CD4-positive, alpha-beta T cell treated with Interferon alpha-2 for 1 hour (primary cell): ENCODE measurements around the gene INAVA.

Experiments
- DNase-seq, 2 donors: peaks; one replicate each; pipeline ENCODE4 v3.0.0-alpha.2; 2020 to 2022

The INAVA gene

DNA sequence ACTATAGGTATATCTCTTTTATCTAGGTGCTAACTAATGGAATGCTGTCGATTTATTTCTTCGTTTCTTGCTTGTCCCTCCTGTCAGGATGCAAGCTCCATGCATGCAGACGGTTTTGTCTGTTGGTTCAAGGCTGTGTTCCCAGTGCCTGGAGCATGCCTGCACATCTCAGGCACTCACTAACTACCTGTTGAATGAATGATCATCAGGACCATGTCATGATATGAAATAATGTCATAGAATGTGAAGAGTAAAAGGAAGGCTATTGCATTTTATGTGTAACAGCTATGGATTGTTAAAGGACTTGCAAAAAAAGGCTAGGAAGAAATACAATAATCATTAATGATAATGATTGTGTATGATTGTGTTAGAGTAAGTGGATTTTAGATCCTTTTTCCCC lies 17.7 kb upstream of the INAVA start:
- DNase-seq = no peak

DNA sequence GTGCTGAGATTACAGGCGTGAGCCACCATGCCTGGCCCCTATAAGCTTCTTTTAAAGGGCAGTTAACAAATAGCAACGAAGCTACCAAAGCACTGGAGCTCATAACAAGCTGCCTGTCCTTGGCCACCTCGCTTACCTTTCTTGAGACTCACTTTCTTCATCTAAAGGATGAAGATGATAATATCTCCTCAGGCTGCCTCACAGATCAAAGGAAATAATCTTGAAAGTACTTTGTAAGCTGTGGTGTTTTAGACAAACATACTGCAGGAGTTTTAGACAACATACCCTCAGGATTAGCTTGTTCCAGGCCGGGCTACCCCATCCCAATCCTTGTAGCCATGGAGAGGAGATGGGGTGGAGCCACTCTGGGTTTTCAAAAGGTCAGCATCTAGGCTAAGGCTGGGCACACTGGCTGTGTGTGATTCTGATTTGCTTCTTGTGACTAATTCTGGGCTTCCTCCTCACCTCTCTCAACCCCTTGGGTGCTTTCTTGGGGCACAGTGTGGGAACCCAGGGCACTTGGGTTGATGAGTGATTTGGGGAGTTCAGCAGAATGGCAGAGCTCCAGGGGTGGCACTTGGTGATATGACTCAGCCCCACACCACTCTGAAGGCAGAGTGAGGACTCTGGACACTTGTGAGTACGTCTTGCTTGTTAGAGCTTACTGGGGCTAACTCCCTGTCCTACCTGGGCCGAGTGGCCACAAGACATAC lies 16.7 kb upstream of the INAVA start:
- no peak for DNase-seq

DNA sequence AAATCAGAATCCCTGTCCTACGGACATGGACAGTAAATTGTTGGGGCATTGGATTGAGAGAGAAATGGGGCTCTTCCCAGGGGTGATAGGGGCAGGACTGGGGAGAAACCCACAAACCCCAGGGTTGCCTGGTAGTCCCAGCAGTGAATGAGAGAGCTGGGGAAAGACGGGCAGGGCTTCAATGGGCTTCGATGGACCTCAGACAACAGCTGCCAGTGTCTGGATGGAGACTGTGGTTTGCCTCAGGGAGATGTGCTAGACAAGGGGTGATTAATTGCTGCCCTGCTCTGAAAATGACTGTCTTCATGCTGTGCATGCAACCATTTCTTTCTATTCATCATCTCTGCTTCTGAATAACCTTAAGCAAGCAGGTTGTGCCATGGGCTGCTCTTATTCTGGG lies 14.5 kb upstream of the INAVA start:
- no peak for DNase-seq

DNA sequence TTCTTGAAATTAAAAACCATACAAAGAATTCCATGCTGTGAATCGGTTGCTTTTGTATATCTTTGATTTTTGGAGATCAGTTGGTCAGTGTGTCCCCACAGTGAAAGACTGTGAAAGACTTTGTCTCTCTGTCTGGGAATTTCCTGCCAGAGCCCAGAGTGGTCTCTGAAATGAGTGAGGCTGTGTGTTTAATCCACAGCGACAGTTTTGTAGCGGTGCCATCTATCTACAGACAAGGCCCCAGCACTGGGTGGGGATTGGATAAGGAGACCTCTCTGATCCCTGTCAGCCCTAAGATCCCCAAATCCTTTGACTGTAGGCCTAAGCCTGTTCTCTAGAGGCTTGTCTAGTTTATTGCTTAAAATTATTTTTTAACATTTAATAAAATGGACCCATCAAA lies 11.6 kb upstream of the INAVA start:
- DNase-seq = no peak

DNA sequence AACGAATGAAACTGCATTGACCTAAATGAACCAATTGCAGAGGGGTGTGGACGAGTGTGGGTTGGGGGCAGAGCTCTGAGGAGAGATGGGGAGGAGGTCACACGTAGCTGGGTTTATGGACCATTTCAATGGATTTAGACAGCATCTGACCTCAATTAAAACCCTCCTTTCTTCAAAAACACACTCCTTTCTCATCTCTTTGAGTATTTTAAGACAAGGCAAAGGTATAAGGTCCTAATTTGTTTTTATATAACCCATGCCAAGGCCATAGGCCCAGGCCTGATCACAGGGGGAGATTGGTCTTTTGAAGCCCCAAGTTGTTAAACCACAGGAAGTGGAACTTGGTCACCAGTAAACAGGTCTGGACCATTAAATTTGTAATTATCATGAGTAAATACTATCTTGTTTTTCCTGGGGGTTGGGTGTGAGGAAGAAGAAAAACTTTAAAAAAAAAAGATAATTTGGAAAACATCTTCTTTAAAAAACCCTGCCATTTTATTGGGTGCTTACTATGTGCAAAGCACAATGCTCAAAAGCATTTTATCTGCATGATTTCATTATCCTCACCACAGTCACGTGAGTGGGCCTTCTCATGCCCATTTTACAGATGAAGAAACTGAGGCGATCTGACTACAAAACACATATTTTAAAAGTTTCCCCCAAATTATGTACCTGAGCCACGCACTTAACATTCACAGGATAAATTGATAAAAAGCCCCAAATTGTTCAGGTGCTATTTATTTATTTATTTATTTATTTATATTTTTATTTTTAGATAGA lies 8.9 kb upstream of the INAVA start:
- DNase-seq = no peak

DNA sequence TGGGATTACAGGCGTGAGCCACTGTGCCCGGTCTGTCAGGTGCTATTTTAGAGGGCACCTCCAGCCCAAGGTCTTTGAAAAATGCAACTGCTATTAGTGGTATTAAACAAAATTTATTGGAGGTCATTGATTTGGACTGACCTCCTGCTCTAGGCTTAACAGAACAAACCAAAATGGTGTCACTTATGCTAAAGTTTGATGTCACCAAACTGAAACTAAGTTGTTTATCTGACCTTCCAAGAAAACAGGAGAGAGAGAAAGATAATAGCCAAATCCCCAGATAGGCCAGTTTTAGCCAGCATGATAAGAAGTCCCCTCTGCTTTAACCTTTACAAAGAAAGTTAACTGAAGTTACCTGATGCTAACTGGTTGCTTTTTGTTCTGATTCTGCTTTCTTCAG lies 8.1 kb upstream of the INAVA start:
- DNase-seq = no peak

DNA sequence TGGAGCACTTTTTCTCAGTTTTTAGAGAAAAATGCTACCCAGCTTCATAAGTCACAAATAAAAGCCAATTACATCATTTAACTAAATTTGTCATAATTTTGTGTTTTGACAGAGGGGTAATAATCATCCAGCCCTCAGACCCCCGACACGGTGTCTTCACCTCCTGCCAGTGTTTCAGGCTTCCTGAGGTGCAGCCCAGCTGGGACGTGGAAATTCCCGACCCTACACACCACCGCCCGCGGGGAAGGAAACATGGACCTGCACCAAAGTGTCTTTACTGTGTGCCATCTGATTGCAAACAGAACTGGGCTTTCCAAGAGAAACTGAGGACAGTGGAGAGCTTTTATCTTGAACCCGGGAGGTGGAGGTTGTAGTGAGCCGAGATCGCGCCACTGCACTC lies 7.7 kb upstream of the INAVA start:
- DNase-seq = no peak

DNA sequence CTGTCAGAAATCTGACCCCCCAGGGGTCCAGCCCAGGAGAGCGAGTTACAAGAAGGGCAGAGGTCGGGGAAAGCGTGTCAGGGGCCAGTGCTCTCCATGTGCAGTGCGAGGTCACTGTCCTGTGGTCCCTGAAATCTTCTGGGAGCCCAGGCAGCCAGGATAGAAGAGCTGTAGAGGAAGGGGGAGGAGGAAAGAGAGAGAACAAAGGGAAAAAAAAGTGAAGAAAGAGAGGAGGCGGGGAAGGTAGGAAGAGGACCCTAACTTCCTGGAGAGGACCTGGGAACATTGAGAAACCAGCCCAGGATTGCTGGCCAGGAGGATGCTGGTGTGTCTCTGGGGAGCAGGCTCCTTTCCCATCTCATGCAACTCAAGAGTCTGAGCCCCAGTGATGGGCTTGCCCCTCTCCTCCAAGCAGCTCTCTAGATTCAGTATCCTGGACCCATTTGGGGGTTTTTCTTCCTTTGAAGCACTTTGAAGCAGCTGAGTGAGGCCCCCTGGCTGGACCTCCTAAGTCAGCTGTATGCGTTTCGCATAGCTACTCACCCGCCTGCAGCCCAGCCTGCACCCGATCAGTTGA lies 6.8 kb upstream of the INAVA start:
- no peak for DNase-seq

DNA sequence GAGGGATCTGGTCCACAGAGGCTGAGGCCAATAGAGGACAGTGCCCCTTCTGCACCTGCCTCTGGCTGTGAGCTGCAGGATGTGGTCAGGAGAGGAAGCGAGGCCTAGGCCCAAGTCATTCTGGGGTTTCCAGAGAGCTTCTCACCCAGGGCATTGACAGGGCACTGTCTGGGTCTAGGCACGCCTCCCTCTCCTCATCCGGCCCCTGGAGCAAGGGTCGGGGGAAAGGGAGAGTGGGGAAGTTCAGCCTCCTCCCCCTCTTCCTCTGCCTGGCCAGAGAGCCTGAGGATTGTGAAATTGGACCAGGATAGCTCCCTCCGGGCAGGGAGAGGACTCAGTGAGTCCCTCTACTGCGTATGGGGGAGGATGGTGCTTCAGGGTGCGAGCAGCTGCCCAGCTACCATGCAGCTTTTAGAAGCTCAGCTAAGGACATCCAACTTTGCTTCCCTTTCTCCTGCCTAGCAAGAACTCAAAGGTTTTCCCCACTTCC lies 6.3 kb upstream of the INAVA start:
- DNase-seq = peak; percentile 69 to 78

DNA sequence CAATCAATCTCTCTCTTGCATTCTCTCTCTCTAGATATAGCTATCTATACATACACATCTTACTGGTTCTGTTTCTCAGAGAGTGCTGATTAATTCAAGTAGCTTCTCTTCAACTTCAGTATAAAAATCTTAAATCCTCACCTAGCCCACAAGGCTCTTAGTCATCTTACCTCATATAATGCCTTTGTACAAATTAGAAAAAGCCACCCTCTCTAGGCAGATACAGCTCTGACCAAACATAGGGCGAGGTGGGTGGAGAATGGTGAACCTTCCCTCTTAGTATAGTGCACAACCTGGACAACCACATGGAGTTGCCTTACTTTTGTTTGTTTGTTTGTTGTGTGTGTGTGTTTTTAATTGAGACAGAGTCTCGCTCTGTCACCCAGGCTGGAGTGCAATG lies 5.1 kb upstream of the INAVA start:
- no peak for DNase-seq

DNA sequence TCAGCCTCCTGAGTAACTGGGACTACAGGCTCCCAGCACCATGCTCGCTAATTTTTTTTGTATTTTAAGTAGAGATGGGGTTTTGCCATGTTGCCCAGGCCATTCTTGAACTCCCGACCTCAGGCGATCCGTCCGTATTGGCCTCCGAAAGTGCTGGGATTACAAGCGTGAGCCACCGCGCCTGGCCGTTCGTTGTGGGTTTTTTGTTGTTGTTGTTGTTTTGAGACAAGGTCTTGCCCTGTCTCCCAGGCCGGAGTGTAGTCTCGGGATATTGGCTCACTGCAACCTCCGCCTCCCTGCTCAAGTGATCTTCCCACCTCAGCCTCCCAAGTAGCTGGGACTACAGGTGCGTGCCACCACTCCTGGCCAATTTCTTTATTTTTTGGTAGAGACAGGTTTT lies 4.7 kb upstream of the INAVA start:
- DNase-seq = no peak

DNA sequence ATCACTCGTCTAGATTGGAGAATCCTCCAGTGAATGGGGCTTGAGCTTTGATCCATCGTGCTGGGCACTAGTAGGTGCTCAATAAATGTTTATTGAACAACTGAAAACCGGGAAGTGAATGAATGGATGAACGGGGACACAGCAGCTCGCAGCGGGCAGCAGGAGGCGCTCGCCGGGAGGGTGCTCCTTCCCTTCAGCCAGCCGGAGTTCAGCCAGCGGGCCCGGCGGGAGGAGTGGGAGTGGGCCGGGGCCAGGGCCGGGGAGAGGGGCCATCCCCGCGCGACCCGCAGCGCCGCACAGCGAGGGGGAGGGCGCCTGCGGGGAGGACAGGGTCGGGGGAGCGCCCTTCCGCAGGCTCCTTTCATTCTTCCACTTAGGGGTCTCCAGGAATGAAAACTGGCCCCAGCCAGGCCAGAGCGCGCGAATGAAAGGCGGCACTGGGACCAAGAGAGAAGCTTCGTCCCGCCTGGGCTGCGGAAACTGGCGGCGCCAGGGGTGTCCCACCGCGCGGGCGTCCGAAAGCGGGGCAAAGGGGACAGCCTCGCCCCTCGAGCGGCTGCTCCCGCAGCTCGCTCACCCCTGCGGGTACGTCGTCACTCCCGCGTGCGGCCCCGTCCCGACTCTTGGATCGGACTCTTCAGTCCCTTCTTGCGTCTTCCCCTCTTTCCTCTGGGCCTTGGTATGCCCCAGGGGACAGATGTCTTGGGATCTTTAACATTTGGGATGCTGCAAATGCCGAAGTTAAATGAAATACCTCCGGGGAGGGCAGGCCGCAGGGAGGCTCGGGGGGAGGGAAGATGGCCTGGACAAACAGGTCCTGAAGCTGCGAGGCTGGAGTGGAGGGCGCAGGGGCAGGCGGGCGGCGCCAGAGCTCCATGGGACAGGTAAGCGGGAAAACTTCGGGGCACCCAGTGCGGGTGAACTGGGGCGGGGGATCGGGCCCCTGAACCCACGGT lies 3.6 kb upstream of the INAVA start:
- no peak for DNase-seq

DNA sequence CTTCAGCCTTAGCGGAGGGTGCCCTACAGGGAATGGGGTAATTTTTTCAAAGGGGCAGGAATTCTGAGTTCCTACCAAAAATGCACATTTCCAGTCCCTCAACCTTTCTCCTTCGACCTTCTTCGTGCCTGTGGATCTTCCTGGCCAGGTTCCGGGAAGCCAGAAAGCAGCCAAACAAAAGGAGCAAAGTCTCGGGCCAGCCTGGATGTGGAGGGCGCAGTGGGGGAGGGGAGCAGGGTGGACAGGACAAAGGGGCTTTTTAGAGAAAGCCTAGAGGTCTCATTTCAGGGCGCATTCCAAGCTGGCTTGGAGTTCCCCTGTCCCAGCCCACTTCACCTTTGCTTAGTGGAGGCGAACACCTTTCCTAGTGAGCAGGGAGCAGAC lies 2.9 kb upstream of the INAVA start:
- DNase-seq = no peak

DNA sequence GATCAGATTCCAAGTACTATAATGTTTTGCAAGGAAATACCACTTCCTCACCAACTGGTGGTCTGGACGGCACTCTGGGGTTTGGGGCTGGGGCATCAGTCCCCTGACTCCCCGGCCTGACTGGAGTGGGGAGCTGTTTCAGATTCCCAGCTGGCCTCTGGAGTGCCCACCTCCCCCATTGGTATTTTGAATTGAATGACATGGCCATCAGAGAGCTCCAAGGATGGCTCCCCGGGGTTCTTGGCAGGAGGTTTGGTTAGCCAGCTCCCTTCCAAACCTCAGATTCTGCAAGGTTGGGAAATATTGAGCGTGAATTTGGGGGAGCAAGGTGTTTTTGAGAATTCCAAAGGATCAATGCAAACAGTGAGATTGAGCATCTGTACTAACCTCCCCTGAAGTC lies 2.2 kb upstream of the INAVA start:
- DNase-seq = no peak

DNA sequence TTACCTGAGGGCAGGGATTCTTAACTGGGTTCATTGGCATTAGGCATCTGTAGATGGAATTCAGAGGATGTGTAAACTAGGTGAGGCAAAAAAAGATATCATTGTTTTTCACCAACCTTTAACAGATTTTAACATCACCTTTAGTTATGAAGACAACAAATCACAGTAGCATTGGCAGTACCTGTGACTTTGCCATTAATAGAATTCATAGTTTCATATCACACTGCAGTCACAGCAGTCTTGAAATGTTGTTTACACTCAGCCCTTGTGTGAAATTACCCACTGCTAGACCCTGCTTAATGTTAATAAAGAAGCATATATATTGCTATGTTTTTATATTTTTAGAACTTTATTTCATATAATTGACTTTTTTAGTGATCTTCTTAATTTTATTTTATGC lies 1.7 kb upstream of the INAVA start:
- no peak for DNase-seq

DNA sequence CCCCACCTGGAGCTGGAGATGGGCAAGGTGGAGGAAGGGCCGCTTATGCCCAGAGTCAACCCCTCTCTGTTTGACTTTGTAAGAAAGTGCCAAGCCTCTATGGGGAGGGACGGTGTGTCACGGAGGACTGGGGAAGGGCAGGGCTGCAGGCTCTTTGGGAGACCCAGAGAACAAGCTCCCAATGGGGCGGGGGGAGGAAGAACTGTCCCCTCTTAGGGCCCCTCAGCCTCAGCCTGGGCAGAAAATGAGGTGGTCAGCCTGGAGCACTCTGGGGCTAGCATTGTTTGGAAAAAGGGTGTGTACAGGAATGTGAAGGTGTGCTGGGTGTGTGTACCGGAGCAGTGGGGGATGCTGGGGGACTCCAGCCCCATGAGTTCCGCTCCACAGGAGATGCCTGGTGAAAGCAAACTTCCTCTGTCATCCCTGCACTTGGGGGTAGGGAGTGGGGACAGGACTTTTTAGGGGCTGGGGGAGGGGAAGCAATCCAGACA lies 1.2 kb upstream of the INAVA start:
- no peak for DNase-seq

DNA sequence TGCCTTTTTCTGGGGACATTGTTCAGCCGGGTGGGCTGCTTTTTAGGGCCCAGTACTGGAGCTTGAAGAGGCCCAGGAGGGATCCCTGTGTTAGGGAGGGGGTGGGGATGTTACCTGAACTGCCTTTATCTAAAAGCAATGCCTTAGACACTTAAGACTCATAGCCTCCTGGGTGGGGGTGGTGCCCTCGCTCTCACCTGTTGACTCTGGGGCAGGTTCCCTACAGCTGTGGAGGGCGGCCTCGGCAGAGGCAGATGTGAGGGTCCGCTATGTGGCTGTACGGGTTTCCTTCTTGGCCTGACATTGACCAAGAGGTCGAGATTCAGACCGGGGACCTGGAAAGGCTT lies 716 bp downstream of the INAVA start:
- no peak for DNase-seq

DNA sequence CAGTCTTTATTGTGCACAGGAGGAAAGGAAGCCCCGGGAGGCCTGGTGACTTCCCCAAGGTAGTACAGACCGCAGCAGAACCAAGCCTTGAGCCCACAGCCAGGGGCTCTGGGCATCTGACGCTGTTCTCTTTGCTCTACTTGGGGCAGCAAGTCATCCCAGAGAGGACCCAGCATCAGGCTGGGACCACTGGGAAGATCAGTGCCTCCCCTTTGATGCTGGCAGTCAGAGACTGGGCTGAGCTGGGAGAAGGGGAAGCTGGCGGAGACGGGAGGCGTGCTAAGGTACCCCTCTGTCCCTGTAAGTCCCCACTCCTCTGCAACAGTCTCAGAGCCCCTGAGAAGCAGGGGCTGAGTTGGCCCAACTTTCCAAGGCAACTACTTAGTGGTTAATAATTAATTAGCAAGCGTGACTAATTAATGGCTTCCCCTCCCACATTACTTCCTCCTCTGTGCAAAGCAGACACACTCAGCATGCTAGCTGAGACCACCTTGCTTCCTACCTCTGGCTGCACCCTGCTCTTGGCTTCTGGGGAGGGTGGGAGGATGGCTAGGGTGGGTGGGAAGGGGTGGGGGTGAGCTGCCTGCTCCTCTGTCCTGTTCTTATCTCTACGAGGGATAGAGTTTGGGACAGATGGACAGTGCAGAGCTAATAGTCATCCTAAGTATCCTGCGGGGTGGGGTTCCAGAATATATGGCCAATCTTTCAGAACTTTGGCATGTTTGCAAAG lies 1.3 kb downstream of the INAVA start:
- no peak for DNase-seq

DNA sequence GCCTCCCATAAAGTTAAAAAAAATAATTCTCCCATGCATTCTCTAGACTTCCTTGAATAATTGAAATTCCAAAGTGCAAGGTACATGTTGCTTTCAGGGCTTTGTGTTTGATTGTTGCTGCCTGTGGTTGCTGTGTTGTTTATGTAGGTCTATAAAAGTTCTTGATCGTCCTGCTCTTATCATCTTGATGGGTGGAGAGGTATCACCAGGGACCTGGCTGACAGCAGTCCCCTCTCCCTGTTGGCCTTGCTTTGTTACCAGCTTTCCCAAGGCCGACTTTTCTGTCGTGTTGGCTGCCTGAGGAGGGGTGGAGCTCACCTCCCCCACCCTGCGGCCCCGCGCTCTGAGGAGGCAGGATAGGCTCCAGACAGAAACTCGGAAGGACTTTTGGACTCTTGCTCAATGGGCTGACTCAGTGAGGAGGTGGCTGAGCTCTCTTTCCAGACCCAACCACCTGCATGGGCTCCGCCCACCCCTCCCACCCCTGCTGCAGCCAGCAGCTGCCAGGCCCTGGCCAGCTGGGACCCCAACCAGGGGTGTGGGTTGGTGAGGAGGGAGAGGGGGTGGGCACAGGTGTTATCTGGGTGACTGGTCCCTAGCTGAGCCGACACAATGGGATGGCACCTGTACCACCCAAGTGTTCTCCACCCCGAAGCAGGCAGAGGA lies 2.0 kb downstream of the INAVA start:
- DNase-seq = no peak

DNA sequence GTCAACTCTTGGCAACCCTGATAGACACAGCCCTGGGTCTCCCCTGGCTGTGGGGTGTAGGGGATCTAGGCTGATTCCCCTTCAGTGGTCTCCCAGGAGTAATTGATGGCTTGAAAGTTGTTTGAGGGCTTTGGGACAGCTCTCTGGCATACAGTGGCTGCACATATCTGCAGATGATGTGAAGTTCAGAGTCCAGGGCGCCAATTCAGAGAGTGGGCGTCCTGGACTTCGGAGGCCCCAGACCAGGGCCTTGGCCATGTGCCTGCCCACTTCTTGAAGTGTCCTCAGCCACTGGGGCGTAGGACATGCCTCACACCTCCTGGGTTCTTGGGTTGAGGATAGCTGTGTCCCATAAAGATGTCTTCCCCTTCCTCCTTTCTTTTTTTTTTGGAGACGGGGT lies 2.6 kb downstream of the INAVA start:
- DNase-seq = no peak

DNA sequence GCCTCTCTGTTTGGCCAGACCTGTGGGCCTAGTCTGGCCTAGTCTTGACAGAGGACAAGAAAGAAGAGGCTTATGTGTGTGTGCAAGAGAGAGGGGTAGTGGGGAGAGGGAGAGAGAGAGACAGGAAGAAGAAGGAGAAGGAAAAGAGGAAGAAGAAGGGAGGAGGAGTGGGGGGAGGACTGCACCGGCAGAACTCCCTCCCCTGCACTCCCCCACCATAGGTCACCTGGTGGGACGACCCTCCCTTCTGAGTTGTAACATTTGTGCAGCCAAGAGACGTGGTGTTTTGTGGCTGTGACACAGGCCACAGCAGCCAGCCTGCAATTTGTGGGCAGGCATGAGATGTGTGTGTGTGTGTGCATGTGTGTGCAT lies 4.3 kb downstream of the INAVA start:
- no peak for DNase-seq

DNA sequence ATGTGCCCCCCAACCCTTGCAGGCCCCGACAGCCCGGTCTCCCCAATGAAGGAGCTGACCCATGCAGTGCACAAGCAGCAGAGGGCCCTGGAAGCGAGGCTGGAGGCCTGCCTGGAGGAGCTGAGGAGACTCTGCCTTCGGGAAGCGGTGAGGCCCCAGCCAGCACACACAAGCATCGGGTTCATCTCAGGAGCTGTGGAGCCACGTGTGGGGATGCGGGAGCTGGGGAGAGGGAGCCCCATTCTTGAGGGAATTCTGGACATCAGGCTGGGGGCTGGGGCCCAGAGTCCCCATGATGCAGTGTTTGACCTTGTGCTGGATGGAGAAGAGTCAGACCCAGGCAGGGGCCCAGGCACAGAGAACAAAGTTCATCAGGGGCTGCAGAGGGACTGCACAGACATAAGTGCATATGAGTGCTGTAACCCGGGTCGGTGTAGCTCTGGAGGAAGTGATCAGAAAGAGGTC lies 4.8 kb downstream of the INAVA start:
- no peak for DNase-seq
